WTC11 (cell line): Measurements from ENCODE around the gene EOGT. TPM values are rescaled to one million over a fixed set of nuclear protein-coding genes. Genes with fewer than 3 reads are reported as not detected.

Experiments used
- ATAC-seq: fragments of 200-7000 bp; cut with Tn5 transposase; 2 replicates; pipeline ENCODE4 v1.10.0; 2021; ENCODE audit warnings: mild to moderate bottlenecking, moderate library complexity
- CTCF ChIA-PET: fragments of 300-600 bp; sonication (Branson Sonifier 250); formaldehyde crosslinking; loops from one replicate; lab custom pipeline; 2021; ENCODE audit warnings: antibody characterized with exemption; lab: Charles Lee
- POLR2A ChIA-PET: fragments of 350-600 bp; sonication (Branson Sonifier 250); formaldehyde crosslinking; loops from one replicate; lab custom pipeline; 2021; ENCODE audit warnings: antibody characterized with exemption; lab: Charles Lee
- DNase-seq: peaks from one replicate; pipeline ENCODE4 v3.0.0; 2021; ENCODE audit warnings: low spot score
- H3K27ac Mint-ChIP-seq: 2 replicates; pipeline ENCODE4 v1.8.0; 2021; ENCODE audit warnings: mixed read lengths
- H3K27me3 Mint-ChIP-seq: 2 replicates; pipeline ENCODE4 v1.8.0; 2021; ENCODE audit warnings: low read depth, mild to moderate bottlenecking, moderate library complexity, mixed read lengths
- H3K36me3 Mint-ChIP-seq: 2 replicates; pipeline ENCODE4 v1.8.0; 2021; ENCODE audit warnings: mixed read lengths
- H3K4me1 Mint-ChIP-seq: 2 replicates; pipeline ENCODE4 v1.8.0; 2022; ENCODE audit warnings: mixed read lengths
- H3K4me3 Mint-ChIP-seq: 2 replicates; pipeline ENCODE4 v1.8.0; 2021; ENCODE audit warnings: mild to moderate bottlenecking, moderate library complexity, mixed read lengths
- H3K9me3 Mint-ChIP-seq: 2 replicates; pipeline ENCODE4 v1.8.0; 2021; ENCODE audit warnings: mixed read lengths
- ETV6 ChIP-seq: sonication (generic); formaldehyde crosslinking; IDR thresholded peaks from 2 replicates; pipeline ENCODE4 v1.8.1; 2022; ENCODE audit warnings: mild to moderate bottlenecking, missing genetic modification reagents
- FOXP1 ChIP-seq: sonication (generic); formaldehyde crosslinking; IDR thresholded peaks from 2 replicates; pipeline ENCODE4 v1.8.0; 2022; ENCODE audit warnings: missing genetic modification reagents, mild to moderate bottlenecking, moderate library complexity, borderline replicate concordance
- GRHL2 ChIP-seq: fragments of 250-450 bp; sonication (Bioruptor Pico); IDR thresholded peaks from 2 replicates; pipeline ENCODE4 v1.8.0; 2022; ENCODE audit warnings: mild to moderate bottlenecking, moderate library complexity; ENCODE audit not compliant: insufficient replicate concordance, severe bottlenecking
- NFATC4 ChIP-seq: fragments of 250-450 bp; sonication (Bioruptor Pico); IDR thresholded peaks from 2 replicates; pipeline ENCODE4 v1.9.0; 2021; ENCODE audit warnings: mild to moderate bottlenecking
- TEAD4 ChIP-seq: sonication (generic); formaldehyde crosslinking; IDR thresholded peaks from 2 replicates; pipeline ENCODE4 v1.8.0; 2022; ENCODE audit warnings: mild to moderate bottlenecking, missing genetic modification reagents
- TP53 ChIP-seq: sonication (generic); formaldehyde crosslinking; IDR thresholded peaks from 2 replicates; pipeline ENCODE4 v1.8.1; 2023; ENCODE audit warnings: mild to moderate bottlenecking, missing genetic modification reagents
- ZBTB21 ChIP-seq: sonication (generic); formaldehyde crosslinking; IDR thresholded peaks from 2 replicates; pipeline ENCODE4 v1.8.1; 2023; ENCODE audit warnings: mild to moderate bottlenecking, missing genetic modification reagents, borderline replicate concordance
- ZNF263 ChIP-seq: sonication (generic); formaldehyde crosslinking; IDR thresholded peaks from 2 replicates; pipeline ENCODE4 v1.8.1; 2022; ENCODE audit warnings: low read depth, mild to moderate bottlenecking, moderate library complexity, missing genetic modification reagents
- ZNF416 ChIP-seq: fragments of 250-450 bp; sonication (Bioruptor Pico); IDR thresholded peaks from 2 replicates; pipeline ENCODE4 v1.9.0; 2021; ENCODE audit warnings: mild to moderate bottlenecking, inconsistent platforms
- ZNF671 ChIP-seq: fragments of 250-450 bp; sonication (Bioruptor Pico); IDR thresholded peaks from 2 replicates; pipeline ENCODE4 v1.8.0; 2021; ENCODE audit warnings: mild to moderate bottlenecking
- total RNA-seq: library from RNA; stranded (reverse); gene quantifications from 3 replicates; pipeline ENCODE4 v1.2.3, GENCODE V29; 2021
- TF ChIP-seq, protein P1 (sequence below): sonication (generic); formaldehyde crosslinking; IDR thresholded peaks from 2 replicates; pipeline ENCODE4 v1.8.0; 2023; ENCODE audit warnings: mild to moderate bottlenecking, missing genetic modification reagents
- TF ChIP-seq, protein P2 (sequence below): fragments of 250-450 bp; sonication (Bioruptor Pico); IDR thresholded peaks from 2 replicates; pipeline ENCODE4 v1.9.0; 2021; ENCODE audit warnings: mild to moderate bottlenecking
- TF ChIP-seq, protein P3 (sequence below): sonication (generic); formaldehyde crosslinking; IDR thresholded peaks from 2 replicates; pipeline ENCODE4 v1.8.0; 2022; ENCODE audit warnings: mild to moderate bottlenecking, missing genetic modification reagents
- TF ChIP-seq, protein P4 (sequence below): fragments of 250-450 bp; sonication (Bioruptor Pico); IDR thresholded peaks from 2 replicates; pipeline ENCODE4 v2.1.2; 2022; ENCODE audit warnings: mild to moderate bottlenecking, moderate library complexity
- TF ChIP-seq, protein P5 (sequence below): fragments of 250-450 bp; sonication (Bioruptor Pico); IDR thresholded peaks from 2 replicates; pipeline ENCODE4 v1.9.0; 2021; ENCODE audit warnings: mild to moderate bottlenecking, borderline replicate concordance
- TF ChIP-seq, protein P6 (sequence below): sonication (generic); formaldehyde crosslinking; IDR thresholded peaks from 2 replicates; pipeline ENCODE4 v1.8.1; 2023; ENCODE audit warnings: mild to moderate bottlenecking, missing genetic modification reagents, moderate library complexity
- TF ChIP-seq, protein P7 (sequence below): sonication (generic); formaldehyde crosslinking; IDR thresholded peaks from 2 replicates; pipeline ENCODE4 v1.8.0; 2022; ENCODE audit warnings: missing genetic modification reagents

The EOGT gene
- total RNA-seq, 1 experiment from 2014 or later: 32.9 TPM

DNA sequence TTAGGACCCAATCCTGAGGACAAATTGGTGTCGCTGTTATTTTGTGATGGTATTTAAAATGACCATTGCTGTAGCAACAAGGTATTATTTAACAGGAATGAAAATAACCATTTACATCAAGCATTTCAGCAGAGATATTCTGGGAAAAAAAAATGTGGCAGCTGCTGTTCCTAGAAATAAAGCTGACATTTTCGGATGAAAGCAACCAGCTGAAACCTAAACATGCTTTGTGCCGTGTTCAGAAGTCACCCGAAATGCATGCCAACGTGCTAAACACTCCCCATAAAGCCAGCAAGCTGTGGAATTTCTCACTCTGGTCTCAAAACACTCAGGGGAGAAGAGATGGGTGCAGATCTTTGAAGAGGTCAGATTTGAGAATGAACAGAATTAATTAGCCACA is 49.6 kb downstream of the EOGT start (continued):
- TF ChIP-seq, protein P1, sequence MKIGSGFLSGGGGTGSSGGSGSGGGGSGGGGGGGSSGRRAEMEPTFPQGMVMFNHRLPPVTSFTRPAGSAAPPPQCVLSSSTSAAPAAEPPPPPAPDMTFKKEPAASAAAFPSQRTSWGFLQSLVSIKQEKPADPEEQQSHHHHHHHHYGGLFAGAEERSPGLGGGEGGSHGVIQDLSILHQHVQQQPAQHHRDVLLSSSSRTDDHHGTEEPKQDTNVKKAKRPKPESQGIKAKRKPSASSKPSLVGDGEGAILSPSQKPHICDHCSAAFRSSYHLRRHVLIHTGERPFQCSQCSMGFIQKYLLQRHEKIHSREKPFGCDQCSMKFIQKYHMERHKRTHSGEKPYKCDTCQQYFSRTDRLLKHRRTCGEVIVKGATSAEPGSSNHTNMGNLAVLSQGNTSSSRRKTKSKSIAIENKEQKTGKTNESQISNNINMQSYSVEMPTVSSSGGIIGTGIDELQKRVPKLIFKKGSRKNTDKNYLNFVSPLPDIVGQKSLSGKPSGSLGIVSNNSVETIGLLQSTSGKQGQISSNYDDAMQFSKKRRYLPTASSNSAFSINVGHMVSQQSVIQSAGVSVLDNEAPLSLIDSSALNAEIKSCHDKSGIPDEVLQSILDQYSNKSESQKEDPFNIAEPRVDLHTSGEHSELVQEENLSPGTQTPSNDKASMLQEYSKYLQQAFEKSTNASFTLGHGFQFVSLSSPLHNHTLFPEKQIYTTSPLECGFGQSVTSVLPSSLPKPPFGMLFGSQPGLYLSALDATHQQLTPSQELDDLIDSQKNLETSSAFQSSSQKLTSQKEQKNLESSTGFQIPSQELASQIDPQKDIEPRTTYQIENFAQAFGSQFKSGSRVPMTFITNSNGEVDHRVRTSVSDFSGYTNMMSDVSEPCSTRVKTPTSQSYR (CRISPR knock-in tag): no peak
- TF ChIP-seq TP53 (CRISPR knock-in tag) (no peak), TEAD4 (CRISPR knock-in tag) (no peak), ZNF671 (CRISPR knock-in tag) (no peak)
- TF ChIP-seq, protein P2, sequence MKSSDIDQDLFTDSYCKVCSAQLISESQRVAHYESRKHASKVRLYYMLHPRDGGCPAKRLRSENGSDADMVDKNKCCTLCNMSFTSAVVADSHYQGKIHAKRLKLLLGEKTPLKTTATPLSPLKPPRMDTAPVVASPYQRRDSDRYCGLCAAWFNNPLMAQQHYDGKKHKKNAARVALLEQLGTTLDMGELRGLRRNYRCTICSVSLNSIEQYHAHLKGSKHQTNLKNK (CRISPR knock-in tag): no peak
- TF ChIP-seq, protein P3, sequence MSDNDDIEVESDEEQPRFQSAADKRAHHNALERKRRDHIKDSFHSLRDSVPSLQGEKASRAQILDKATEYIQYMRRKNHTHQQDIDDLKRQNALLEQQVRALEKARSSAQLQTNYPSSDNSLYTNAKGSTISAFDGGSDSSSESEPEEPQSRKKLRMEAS: no peak

DNA sequence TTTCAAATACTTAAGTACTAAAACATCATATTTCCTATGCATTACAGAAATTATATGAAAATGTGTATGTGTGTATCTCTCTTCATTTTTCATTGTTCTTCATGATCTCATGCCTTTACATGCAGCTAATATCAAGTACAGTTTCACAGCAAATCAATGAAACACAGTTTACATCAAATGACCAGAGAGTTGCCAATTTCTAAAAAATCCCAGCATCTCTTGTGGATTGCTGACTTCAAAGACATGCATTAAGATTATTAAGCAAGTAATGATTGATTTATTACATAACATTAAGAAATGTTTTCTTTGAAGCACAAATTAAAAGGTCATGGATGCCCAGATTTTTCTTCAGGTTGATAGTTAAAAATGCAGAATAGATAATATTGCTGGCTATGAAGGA is 50.1 kb downstream of the EOGT start:
- Mint-ChIP-seq H3K9me3 (no peaks in the 10 kb centered on the region), H3K4me3 (no peak overlapping the region), H3K27ac (no peak overlapping the region), H3K27me3 (no peaks in the 10 kb centered on the region), H3K36me3 (no peaks in the 10 kb centered on the region), H3K4me1 (no peaks in the 10 kb centered on the region)
- DNase-seq (no peak), ATAC-seq (no peak)
- ChIA-PET POLR2A (no interaction called here), CTCF (no interaction called here)
- TF ChIP-seq ZNF416 (CRISPR knock-in tag) (no peak), FOXP1 (CRISPR knock-in tag) (no peak)

DNA sequence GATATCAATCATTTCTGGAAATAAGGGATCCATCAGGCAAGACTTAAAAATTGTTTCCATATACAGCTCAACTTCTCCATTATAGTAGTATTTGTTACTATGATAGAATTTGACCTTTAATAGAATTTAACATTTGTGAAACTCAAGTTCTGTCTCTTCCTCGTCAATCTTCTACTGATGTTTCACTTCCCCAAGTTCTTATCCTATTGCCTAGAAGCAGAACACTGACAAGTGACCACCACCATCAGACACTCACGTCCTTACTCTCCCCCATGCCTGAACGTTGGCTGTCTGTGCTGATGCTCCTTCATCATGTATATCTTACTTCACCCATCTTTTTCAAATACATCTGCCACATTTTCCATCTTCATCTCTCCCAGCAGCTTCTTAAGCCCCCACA is 54.6 kb downstream of the EOGT start:
- ChIA-PET POLR2A (no interaction called here), CTCF (no interaction called here)
- H3K4me1 Mint-ChIP-seq: peaks cover 16% of the 10 kb centered on the region
- H3K9me3 Mint-ChIP-seq: peaks cover 4% of the 10 kb centered on the region; the same call in 1 of the 2 replicates
- no peaks in the 10 kb centered on the region for H3K27me3 Mint-ChIP-seq
- H3K27ac Mint-ChIP-seq: no peak overlapping the region
- ATAC-seq: no peak
- no peak overlapping the region for H3K4me3 Mint-ChIP-seq
- H3K36me3 Mint-ChIP-seq: no peaks in the 10 kb centered on the region
- DNase-seq: no peak
- TF ChIP-seq, protein P4, sequence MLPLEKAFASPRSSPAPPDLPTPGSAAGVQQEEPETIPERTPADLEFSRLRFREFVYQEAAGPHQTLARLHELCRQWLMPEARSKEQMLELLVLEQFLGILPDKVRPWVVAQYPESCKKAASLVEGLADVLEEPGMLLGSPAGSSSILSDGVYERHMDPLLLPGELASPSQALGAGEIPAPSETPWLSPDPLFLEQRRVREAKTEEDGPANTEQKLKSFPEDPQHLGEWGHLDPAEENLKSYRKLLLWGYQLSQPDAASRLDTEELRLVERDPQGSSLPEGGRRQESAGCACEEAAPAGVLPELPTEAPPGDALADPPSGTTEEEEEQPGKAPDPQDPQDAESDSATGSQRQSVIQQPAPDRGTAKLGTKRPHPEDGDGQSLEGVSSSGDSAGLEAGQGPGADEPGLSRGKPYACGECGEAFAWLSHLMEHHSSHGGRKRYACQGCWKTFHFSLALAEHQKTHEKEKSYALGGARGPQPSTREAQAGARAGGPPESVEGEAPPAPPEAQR: no peak

DNA sequence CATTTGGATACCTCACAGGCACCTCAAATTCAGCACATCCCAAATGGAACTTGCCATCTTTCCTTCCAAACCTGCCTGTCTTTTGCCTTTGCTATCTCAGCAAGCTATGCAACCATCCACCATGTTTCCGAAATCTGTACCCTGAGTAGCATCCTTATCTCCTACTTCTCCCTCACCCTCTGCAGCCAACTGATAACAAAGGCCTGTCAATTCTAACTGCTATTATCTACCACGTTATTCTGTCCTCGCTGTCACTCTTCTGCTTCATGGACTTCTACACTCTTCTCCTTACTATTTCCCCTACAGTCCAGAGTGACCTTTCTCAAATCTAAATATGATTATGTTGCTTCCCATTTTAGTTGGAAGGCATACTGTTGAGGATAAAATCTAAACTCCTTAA is 55.6 kb downstream of the EOGT start:
- H3K9me3 Mint-ChIP-seq: peaks cover 4% of the 10 kb centered on the region; the same call in 1 of the 2 replicates
- H3K36me3 Mint-ChIP-seq: no peaks in the 10 kb centered on the region
- no peak overlapping the region for H3K4me3 Mint-ChIP-seq
- DNase-seq (no peak), ATAC-seq (no peak)
- CTCF ChIA-PET: no interaction called here
- TF ChIP-seq ETV6 (CRISPR knock-in tag) (no peak), ZBTB21 (no peak), ZNF263 (CRISPR knock-in tag) (no peak), GRHL2 (CRISPR knock-in tag) (no peak), NFATC4 (CRISPR knock-in tag) (no peak)
- TF ChIP-seq, protein P5, sequence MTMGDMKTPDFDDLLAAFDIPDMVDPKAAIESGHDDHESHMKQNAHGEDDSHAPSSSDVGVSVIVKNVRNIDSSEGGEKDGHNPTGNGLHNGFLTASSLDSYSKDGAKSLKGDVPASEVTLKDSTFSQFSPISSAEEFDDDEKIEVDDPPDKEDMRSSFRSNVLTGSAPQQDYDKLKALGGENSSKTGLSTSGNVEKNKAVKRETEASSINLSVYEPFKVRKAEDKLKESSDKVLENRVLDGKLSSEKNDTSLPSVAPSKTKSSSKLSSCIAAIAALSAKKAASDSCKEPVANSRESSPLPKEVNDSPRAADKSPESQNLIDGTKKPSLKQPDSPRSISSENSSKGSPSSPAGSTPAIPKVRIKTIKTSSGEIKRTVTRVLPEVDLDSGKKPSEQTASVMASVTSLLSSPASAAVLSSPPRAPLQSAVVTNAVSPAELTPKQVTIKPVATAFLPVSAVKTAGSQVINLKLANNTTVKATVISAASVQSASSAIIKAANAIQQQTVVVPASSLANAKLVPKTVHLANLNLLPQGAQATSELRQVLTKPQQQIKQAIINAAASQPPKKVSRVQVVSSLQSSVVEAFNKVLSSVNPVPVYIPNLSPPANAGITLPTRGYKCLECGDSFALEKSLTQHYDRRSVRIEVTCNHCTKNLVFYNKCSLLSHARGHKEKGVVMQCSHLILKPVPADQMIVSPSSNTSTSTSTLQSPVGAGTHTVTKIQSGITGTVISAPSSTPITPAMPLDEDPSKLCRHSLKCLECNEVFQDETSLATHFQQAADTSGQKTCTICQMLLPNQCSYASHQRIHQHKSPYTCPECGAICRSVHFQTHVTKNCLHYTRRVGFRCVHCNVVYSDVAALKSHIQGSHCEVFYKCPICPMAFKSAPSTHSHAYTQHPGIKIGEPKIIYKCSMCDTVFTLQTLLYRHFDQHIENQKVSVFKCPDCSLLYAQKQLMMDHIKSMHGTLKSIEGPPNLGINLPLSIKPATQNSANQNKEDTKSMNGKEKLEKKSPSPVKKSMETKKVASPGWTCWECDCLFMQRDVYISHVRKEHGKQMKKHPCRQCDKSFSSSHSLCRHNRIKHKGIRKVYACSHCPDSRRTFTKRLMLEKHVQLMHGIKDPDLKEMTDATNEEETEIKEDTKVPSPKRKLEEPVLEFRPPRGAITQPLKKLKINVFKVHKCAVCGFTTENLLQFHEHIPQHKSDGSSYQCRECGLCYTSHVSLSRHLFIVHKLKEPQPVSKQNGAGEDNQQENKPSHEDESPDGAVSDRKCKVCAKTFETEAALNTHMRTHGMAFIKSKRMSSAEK: no peak
- TF ChIP-seq, protein P6, sequence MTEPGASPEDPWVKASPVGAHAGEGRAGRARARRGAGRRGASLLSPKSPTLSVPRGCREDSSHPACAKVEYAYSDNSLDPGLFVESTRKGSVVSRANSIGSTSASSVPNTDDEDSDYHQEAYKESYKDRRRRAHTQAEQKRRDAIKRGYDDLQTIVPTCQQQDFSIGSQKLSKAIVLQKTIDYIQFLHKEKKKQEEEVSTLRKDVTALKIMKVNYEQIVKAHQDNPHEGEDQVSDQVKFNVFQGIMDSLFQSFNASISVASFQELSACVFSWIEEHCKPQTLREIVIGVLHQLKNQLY (CRISPR knock-in tag): no peak
- TF ChIP-seq, protein P7, sequence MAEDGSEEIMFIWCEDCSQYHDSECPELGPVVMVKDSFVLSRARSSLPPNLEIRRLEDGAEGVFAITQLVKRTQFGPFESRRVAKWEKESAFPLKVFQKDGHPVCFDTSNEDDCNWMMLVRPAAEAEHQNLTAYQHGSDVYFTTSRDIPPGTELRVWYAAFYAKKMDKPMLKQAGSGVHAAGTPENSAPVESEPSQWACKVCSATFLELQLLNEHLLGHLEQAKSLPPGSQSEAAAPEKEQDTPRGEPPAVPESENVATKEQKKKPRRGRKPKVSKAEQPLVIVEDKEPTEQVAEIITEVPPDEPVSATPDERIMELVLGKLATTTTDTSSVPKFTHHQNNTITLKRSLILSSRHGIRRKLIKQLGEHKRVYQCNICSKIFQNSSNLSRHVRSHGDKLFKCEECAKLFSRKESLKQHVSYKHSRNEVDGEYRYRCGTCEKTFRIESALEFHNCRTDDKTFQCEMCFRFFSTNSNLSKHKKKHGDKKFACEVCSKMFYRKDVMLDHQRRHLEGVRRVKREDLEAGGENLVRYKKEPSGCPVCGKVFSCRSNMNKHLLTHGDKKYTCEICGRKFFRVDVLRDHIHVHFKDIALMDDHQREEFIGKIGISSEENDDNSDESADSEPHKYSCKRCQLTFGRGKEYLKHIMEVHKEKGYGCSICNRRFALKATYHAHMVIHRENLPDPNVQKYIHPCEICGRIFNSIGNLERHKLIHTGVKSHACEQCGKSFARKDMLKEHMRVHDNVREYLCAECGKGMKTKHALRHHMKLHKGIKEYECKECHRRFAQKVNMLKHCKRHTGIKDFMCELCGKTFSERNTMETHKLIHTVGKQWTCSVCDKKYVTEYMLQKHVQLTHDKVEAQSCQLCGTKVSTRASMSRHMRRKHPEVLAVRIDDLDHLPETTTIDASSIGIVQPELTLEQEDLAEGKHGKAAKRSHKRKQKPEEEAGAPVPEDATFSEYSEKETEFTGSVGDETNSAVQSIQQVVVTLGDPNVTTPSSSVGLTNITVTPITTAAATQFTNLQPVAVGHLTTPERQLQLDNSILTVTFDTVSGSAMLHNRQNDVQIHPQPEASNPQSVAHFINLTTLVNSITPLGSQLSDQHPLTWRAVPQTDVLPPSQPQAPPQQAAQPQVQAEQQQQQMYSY (CRISPR knock-in tag): no peak
- H3K4me1 Mint-ChIP-seq: peaks cover 24% of the 10 kb centered on the region
- no peaks in the 10 kb centered on the region for H3K27me3 Mint-ChIP-seq
- H3K27ac Mint-ChIP-seq: no peak overlapping the region
- POLR2A ChIA-PET: no interaction called here
